IgD-negative memory B cell (primary cell): ENCODE measurements around the gene PREP. TPM values are rescaled to one million over a fixed set of nuclear protein-coding genes. Genes with fewer than 3 reads are reported as not detected.
"Not testable (repeated sequence)": the region's sequence is repeated elsewhere in the genome, so short reads cannot be mapped to it uniquely, and the experiment has no call there.

ENCODE experiments used
- H3K27ac Mint-ChIP-seq, 3 donors: one replicate each; pipeline ENCODE4 v1.8.0; 2020 to 2022; ENCODE audit warnings: mild to moderate bottlenecking in 3 of 3, mixed read lengths in 3 of 3, moderate library complexity in 1 of 3
- H3K27me3 Mint-ChIP-seq: one replicate; pipeline ENCODE4 v1.8.0; 2021; ENCODE audit warnings: mixed read lengths
- H3K36me3 Mint-ChIP-seq: one replicate; pipeline ENCODE4 v1.8.0; 2020; ENCODE audit warnings: mild to moderate bottlenecking, mixed read lengths
- H3K4me1 Mint-ChIP-seq, 3 donors: one replicate each; pipeline ENCODE4 v1.8.0; 2020 to 2022; ENCODE audit warnings: mixed read lengths in 3 of 3, mild to moderate bottlenecking in 1 of 3
- H3K4me3 Mint-ChIP-seq, 4 donors: one replicate each; pipeline ENCODE4 v1.8.0; 2020 to 2022; ENCODE audit warnings: mild to moderate bottlenecking in 4 of 4, mixed read lengths in 4 of 4, moderate library complexity in 3 of 4
- H3K9me3 Mint-ChIP-seq, 3 donors: one replicate each; pipeline ENCODE4 v1.8.0; 2020 to 2021; ENCODE audit warnings: mixed read lengths in 3 of 3, mild to moderate bottlenecking in 1 of 3
- polyA plus RNA-seq: library from polyadenylated mRNA; unstranded; fragments of 300-500 nt; fragmentation: Illumina TruSeq; gene quantifications from one replicate; pipeline ENCODE4 v1.2.3, GENCODE V29; 2021

Gene PREP
- polyA plus RNA-seq, 1 donor from 2014 or later: 19.9 TPM

DNA sequence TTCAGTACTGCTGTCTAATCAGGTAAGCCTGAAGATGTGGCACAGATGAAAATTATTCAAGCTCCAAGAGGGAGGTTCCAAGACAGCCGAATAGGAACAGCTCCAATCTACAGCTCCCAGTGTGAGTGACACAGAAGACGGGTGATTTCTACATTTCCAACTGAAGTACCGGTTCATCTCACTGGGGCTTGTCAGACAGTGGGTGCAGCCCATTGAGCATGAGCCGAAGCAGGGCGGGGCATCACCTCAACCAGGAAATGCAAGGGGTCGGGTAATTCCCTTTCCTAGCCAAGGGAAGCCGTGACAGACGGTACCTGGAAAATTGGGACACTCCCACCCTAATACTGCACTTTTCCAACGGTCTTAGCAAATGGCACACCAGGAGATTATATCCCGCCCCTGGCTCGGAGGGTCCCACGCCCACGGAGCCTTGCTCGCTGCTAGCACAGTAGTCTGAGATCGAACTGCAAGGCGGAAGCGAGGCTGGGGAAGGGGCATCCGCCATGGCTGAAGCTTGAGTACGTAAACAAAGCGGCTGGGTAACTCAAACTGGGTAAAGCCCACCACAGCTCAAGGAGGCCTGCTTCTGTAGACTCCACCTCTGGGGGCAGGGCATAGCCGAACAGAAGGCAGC lies 64.4 kb downstream of the PREP start:
- H3K4me1 Mint-ChIP-seq, H3K9me3 Mint-ChIP-seq, H3K27me3 Mint-ChIP-seq, H3K4me3 Mint-ChIP-seq: not testable (repeated sequence)
- peak overlapping the region in 1 of 3 donors; percentile 41 for H3K27ac Mint-ChIP-seq
- peaks cover 19% of the 10 kb centered on the region for H3K36me3 Mint-ChIP-seq

DNA sequence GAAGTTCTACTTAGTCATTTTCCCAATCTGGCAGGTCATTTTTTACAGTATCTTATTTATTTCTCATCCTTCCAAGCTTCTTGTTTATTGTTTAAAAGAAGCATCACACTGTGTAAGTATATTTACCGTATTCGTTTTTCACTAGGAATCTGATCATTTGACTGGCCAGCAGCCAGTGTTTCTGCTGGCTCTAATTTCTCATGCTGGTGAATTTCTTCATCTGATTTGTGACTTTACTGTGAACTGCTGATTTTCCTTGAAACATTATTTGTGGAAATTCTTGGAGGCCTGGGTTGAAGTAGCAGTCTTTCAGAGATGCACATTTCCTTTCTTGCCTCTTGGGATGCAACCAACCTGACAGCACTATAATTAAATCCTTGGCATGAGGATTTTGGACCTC lies 65.9 kb downstream of the PREP start:
- no peak overlapping the region for H3K27ac Mint-ChIP-seq
- H3K9me3 Mint-ChIP-seq: no peaks in the 10 kb centered on the region
- peaks cover 22% of the 10 kb centered on the region for H3K36me3 Mint-ChIP-seq
- no peak overlapping the region for H3K4me3 Mint-ChIP-seq
- H3K27me3 Mint-ChIP-seq: no peaks in the 10 kb centered on the region
- H3K4me1 Mint-ChIP-seq: no peaks in the 10 kb centered on the region

DNA sequence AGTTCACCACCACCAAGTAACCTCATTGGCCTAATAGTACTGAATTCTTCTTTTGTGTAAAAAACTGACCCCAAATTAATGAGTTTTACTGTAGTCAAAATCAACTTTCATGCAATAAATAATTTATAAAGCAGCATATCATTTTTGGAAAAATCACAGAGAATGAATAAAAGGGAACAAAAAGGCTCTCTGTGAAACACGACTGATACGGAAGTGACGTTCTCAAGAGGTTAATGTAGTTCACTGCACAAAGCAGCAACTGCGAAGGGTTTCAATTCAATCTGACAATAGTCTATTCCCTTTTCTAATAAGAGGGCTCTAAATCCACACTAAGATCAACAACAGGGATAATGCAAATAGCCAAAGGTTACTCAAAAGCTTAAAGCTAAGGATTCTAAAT lies 70.3 kb downstream of the PREP start:
- Mint-ChIP-seq H3K4me1 (no peaks in the 10 kb centered on the region), H3K27me3 (no peaks in the 10 kb centered on the region), H3K36me3 (peaks cover 22% of the 10 kb centered on the region), H3K4me3 (no peak overlapping the region), H3K27ac (no peak overlapping the region), H3K9me3 (no peaks in the 10 kb centered on the region)

DNA sequence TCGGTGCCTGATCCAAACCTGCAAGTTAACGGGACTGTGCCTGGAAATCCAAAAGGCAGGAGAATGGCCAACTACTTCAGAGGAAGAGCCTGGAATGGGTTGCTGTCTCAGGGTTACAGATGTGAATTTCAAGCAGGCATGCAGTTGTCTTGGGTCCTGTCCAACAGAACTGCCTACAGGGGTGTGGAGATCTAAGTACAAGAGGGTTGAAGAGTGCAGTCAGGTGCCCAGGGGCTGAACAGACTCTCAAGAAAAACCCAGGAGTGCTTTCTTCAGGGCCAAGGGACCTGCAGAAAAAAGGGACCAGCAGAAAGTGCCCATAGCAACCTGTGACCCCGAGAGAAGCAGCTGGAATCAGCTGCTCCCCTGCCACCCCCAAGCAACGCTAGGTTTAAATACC lies 71.0 kb downstream of the PREP start:
- H3K36me3 Mint-ChIP-seq: peaks cover 18% of the 10 kb centered on the region

DNA sequence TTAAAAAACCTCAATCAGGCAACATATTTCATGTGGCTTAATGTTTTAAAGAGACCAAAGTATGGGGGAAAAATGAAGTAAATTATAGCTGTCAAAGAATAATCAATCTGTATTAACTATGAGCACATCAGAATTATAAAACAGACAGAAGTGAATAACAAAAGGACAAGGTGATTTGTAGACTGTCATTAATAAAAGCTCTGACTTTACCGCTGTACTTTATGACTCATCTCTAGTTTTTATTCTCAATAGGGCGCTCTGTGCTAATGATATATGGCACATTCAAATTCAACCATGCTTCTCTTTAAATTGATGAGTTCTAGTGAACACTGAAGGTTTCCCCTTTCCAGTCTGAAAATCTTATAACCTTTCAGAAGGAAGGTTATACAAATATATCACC lies 72.0 kb downstream of the PREP start:
- Mint-ChIP-seq H3K36me3 (peaks cover 18% of the 10 kb centered on the region), H3K27ac (no peak overlapping the region), H3K4me3 (no peak overlapping the region), H3K9me3 (no peaks in the 10 kb centered on the region), H3K27me3 (no peaks in the 10 kb centered on the region), H3K4me1 (no peaks in the 10 kb centered on the region)

More for the DNA sequence above, 71.0 kb downstream of the PREP start:
- Mint-ChIP-seq H3K27me3 (no peaks in the 10 kb centered on the region), H3K9me3 (no peaks in the 10 kb centered on the region), H3K4me3 (no peak overlapping the region), H3K4me1 (no peaks in the 10 kb centered on the region), H3K27ac (no peak overlapping the region)

DNA sequence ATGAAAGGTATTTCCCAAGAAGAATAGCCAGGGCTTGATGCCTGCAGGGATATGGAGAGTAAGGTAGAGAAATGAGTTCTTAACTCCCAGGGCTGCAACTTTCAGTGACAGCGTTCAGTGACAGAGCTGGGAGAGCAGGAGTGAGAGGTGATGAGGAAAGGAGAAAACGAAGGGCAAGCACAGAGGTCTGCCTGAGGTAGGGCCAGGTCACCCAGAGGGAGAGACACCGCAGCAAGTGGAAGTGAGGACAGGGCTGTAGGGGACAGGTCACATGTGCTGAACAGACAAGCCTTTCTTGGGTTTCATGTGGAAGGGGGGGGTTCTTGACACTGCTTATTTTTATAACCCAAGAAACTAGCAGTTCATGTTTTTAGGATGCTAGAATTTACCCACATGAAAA lies 72.5 kb downstream of the PREP start:
- H3K27me3 Mint-ChIP-seq: no peaks in the 10 kb centered on the region
- peaks cover 16% of the 10 kb centered on the region for H3K36me3 Mint-ChIP-seq
- H3K27ac Mint-ChIP-seq: no peak overlapping the region
- H3K4me1 Mint-ChIP-seq: no peaks in the 10 kb centered on the region
- no peak overlapping the region for H3K4me3 Mint-ChIP-seq
- H3K9me3 Mint-ChIP-seq: no peaks in the 10 kb centered on the region

DNA sequence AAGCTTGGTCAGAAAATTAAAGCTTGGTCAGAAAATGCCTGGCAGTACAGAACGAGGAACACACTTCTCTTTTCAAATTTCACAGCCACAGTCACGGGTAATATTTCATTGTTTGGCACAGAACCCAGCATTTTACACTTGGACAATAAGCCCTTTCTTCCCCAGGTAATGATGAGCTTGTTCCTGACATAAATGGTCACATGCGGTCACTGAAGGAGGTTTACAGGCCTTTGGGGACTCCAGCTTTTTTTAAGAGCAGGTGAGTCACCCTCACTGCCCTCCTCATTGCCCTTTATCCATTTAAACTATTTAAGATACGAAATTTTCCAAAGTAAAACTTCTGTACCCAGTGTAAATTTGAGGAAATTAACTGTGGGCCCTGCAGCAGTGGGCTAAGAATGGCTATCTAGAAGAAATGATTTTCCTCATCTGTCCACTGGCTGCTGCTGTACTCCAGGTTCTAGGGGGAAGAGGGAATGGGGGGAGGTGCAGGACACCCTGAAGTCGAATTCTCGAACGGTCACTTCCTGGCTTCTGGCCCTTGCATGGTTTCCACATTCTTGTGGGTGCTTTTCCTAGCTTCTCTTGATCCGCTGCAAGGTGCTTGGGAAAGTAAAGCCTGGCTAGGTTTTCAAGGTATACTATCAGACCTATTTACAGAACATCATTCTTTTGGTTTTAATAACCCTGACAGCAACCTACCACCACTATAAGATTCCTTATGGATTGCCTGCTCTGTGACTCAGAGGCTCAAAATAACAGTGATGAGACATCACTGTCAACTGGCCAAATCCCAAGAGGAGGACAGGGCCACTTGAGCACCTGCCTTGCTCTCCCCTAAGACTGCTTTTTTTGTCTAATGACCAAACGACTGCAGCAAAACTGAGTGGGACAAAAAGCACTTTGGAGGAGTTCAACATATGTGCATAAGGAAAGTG lies 75.8 kb downstream of the PREP start:
- Mint-ChIP-seq H3K27me3 (no peaks in the 10 kb centered on the region), H3K36me3 (peaks cover 9% of the 10 kb centered on the region), H3K4me1 (no peaks in the 10 kb centered on the region), H3K9me3 (no peaks in the 10 kb centered on the region), H3K27ac (peak overlapping the region in 1 of 3 donors; percentile 11), H3K4me3 (no peak overlapping the region)

DNA sequence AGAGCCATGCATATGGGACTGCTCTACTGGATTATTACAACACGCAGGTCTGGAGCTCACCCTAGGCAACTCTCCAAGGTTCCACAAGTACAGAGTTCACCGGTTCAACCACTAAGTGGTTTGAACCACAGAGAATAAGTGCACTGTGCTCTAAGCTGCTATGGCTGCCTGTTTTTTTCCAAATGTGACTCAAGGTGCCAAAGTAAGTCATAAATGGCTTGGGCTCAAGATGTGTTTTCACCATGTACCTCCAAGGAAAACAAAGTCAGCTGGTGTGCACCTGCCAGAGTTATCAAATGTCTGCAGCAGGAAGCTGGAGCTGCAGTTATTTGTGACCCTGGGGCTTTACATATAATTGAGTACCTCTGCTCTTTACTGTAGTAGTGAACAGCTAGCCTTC lies 76.7 kb downstream of the PREP start:
- H3K4me1 Mint-ChIP-seq: no peaks in the 10 kb centered on the region
- no peak overlapping the region for H3K27ac Mint-ChIP-seq
- no peaks in the 10 kb centered on the region for H3K9me3 Mint-ChIP-seq
- H3K27me3 Mint-ChIP-seq: no peaks in the 10 kb centered on the region
- H3K4me3 Mint-ChIP-seq: no peak overlapping the region
- peaks cover 9% of the 10 kb centered on the region for H3K36me3 Mint-ChIP-seq

DNA sequence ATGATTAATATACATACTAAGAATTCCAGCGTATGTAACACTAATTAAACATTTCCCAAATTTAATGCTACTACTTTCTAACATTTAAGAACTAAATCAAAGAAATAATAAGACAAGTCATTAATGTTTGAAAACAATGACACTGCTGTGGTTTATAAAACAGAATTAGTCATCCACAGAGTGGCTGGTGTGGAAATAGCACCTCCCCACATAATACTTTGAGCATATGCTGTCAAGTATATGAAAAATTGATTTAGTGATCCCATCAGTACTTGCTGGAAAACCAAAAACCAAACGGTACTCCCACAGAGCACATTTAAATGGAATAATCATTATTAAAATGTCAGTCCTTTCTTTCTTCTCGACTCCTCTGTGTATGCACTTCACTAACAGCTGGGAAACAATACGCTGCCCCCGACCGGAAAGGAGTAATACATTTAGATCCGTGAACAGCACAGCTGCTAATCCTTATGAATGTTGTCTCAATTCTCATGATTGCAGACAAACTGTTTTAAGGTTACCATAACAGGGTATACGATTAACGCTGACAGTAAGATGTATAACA lies 78.4 kb downstream of the PREP start:
- H3K4me1 Mint-ChIP-seq: no peaks in the 10 kb centered on the region
- no peak overlapping the region for H3K4me3 Mint-ChIP-seq
- H3K9me3 Mint-ChIP-seq: no peaks in the 10 kb centered on the region
- H3K27me3 Mint-ChIP-seq: no peaks in the 10 kb centered on the region
- H3K36me3 Mint-ChIP-seq: peaks cover 7% of the 10 kb centered on the region
- H3K27ac Mint-ChIP-seq: peak overlapping the region in 1 of 3 donors; percentile 74

DNA sequence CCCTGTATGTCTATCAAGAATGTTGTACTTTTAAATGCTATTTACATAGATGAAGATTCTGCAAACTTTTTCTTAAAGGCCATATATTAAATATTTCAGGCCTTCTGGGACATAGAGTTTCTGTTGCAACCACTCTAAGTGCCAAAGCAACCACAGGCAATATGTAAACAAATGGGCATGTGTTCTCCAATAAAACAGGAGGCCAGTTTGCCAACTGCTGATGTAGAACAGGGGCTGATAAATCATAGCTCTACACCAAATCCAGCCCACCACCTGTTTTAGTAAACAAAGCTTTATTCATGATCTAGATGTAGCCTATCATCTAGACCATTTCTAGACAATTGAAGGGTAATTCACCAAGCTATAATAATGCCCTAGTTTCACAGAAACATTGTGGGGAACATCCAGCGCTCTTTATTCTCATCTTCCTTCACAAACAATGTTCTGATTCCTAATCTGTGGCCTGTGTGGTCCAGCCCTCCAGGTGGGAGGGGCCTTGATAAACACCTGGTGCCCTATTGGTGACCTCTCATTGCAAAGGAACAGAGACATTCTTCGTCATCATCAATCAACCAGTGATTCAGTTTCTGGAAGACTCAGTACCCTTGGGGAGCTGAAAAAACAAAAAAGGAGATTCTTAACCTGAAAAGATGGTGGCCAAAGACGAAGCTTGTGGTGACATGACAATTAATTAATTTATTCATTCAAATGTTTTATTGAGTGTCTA lies 80.2 kb downstream of the PREP start:
- H3K4me1 Mint-ChIP-seq: no peaks in the 10 kb centered on the region

DNA sequence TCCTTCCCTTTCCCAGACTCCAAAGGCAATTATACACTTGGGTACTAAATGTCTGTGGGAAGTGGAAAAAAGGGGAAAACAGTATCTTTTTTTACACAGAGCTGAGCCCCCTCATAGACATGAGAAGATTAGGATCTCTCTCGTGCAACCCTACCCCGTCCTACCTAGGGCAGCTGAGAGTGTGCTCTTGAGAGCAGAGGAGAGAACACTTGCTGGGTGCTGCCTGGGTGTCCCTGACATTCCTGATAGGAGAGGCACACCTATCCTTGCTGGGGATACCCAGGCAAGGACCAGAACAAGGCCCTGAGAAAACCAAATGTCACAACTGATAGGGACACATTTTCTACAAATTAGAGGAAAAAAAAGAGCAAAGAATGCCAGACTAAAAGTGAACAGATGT lies 81.2 kb downstream of the PREP start:
- peaks cover 3% of the 10 kb centered on the region for H3K36me3 Mint-ChIP-seq
- H3K27me3 Mint-ChIP-seq: no peaks in the 10 kb centered on the region
- no peaks in the 10 kb centered on the region for H3K4me1 Mint-ChIP-seq
- no peak overlapping the region for H3K4me3 Mint-ChIP-seq
- no peaks in the 10 kb centered on the region for H3K9me3 Mint-ChIP-seq
- no peak overlapping the region for H3K27ac Mint-ChIP-seq

More for the DNA sequence above, 80.2 kb downstream of the PREP start:
- peaks cover 3% of the 10 kb centered on the region for H3K36me3 Mint-ChIP-seq
- H3K4me3 Mint-ChIP-seq: no peak overlapping the region
- H3K9me3 Mint-ChIP-seq: no peaks in the 10 kb centered on the region
- H3K27me3 Mint-ChIP-seq: no peaks in the 10 kb centered on the region
- H3K27ac Mint-ChIP-seq: no peak overlapping the region

DNA sequence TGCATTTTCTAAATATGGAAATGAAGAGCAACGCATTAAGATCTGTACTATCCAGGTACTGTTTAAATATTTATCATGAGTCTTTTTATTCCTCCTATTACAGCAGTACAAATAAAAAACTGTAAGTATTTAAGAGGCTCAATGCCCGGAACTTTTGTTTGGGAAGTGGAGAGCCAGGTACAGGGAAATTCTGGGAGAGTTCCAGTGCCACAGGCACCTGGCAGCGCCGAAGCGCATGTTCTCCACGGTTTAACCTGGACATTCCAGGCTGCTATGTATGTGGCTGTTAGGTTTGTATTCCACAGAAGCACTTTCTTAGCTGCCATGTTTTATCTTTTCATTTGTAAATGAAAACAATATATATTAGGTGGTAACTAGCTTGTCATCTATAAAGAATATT lies 81.7 kb downstream of the PREP start:
- no peak overlapping the region for H3K4me3 Mint-ChIP-seq
- H3K9me3 Mint-ChIP-seq: no peaks in the 10 kb centered on the region
- H3K36me3 Mint-ChIP-seq: peaks cover 4% of the 10 kb centered on the region
- H3K4me1 Mint-ChIP-seq: no peaks in the 10 kb centered on the region
- no peak overlapping the region for H3K27ac Mint-ChIP-seq
- no peaks in the 10 kb centered on the region for H3K27me3 Mint-ChIP-seq

DNA sequence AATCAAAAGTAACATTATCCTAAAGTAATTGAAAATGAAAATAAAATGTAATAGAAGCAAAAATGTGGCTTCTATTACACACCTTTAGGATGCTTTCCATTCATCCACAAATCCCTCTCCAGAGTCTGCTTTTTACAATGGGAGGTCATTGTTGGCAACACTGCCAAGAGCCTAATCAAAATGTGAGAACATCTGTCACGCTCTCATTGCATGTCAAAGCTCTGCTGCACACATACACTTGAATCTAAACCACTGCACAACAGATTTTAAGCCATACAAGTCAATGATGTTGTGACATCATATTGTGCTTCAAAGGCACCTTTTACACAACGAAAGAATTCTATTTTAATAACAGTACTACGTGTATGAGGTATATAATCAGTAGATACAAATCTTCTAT lies 82.1 kb downstream of the PREP start:
- Mint-ChIP-seq H3K9me3 (no peaks in the 10 kb centered on the region), H3K27ac (no peak overlapping the region), H3K4me3 (no peak overlapping the region), H3K4me1 (no peaks in the 10 kb centered on the region), H3K27me3 (no peaks in the 10 kb centered on the region), H3K36me3 (peaks cover 7% of the 10 kb centered on the region)

DNA sequence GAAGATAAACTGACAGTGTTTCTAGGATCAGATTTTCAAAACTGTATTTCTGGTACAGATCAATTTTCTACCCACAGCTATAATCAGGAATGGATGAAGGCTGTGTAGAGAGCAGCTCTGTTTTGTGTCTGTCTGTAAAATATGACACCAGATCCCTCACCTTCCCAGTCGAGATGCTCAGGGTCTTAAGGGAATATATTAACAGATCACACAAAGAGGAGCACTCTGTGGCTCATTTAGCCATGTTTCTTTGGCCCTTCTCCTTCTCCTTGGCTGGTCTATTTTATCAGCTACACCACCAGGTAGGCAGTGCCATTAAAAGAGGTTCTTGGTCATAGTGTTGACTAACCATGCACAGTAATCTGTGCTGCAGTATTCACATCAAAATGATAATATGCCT lies 82.6 kb downstream of the PREP start:
- no peaks in the 10 kb centered on the region for H3K27me3 Mint-ChIP-seq
- no peak overlapping the region for H3K4me3 Mint-ChIP-seq
- H3K9me3 Mint-ChIP-seq: no peaks in the 10 kb centered on the region
- H3K4me1 Mint-ChIP-seq: no peaks in the 10 kb centered on the region
- H3K27ac Mint-ChIP-seq: no peak overlapping the region
- H3K36me3 Mint-ChIP-seq: peaks cover 10% of the 10 kb centered on the region

DNA sequence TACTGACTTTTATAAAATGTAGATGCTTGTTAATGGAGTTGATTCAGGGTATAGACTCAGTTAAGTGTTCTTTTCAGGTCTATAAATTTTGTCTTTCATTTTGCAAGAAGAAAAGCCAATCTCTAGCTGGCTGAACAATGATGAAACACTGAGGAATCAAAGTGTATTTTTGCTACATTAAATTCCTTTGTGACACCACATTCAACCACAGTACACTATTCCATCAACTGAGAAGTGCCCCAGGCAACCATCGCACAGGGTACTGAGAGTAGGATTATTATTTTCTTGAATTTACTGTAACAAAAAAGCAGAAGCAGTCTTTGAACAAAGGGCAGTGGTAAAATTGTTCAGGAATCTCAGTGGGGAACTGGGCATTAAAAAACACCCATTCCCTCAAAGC lies 83.6 kb downstream of the PREP start:
- H3K36me3 Mint-ChIP-seq: peaks cover 14% of the 10 kb centered on the region
- H3K27ac Mint-ChIP-seq: no peak overlapping the region
- H3K9me3 Mint-ChIP-seq: no peaks in the 10 kb centered on the region
- no peak overlapping the region for H3K4me3 Mint-ChIP-seq
- no peaks in the 10 kb centered on the region for H3K27me3 Mint-ChIP-seq
- H3K4me1 Mint-ChIP-seq: peaks cover 0 to 1% (median 0%) of the 10 kb centered on the region in 3 donors
